Mesendoderm (in vitro differentiated cells): ENCODE data around the gene IRX5.
A peak's percentile ranks its signal among the peaks of the same experiment; 100 is the strongest.

ENCODE experiments used
- DNase-seq: peaks from one replicate; pipeline ENCODE4 v3.0.0; 2013
- H2AK5ac ChIP-seq: 2 replicates; pipeline ENCODE4 v1.6.1; 2013; ENCODE audit warnings: low read length, inconsistent platforms
- H2BK120ac ChIP-seq: 2 replicates; pipeline ENCODE4 v1.6.1; 2013; ENCODE audit warnings: low read depth, mild to moderate bottlenecking, low read length, moderate library complexity, mixed read lengths
- H2BK15ac ChIP-seq: replicated peaks from 2 replicates; pipeline ENCODE4 v1.6.1; 2013; ENCODE audit warnings: low read depth, mild to moderate bottlenecking, moderate library complexity
- H2BK5ac ChIP-seq: 2 replicates; pipeline ENCODE4 v1.6.1; 2013; ENCODE audit warnings: low read length, inconsistent platforms
- H3K18ac ChIP-seq: 2 replicates; pipeline ENCODE4 v1.6.1; 2013; ENCODE audit warnings: mild to moderate bottlenecking, low read length, mixed read lengths
- H3K23ac ChIP-seq: one replicate; pipeline ENCODE4 v1.6.1; 2013; ENCODE audit warnings: low read length
- H3K27ac ChIP-seq: 2 replicates; pipeline ENCODE4 v1.5.1; 2013; ENCODE audit warnings: low read depth, mild to moderate bottlenecking, inconsistent platforms, low read length, moderate library complexity
- H3K27me3 ChIP-seq: 2 replicates; pipeline ENCODE4 v1.6.1; 2013; ENCODE audit warnings: low read length, control low read depth, mild to moderate bottlenecking, inconsistent platforms; ENCODE audit not compliant: insufficient read depth, poor library complexity
- H3K36me3 ChIP-seq: 2 replicates; pipeline ENCODE4 v1.6.1; 2013; ENCODE audit warnings: low read length, inconsistent platforms; ENCODE audit not compliant: control insufficient read depth, insufficient read depth
- H3K4ac ChIP-seq: one replicate; pipeline ENCODE4 v1.6.1; 2013; ENCODE audit warnings: low read depth, mild to moderate bottlenecking, low read length, moderate library complexity
- H3K4me1 ChIP-seq: 2 replicates; pipeline ENCODE4 v1.6.1; 2013; ENCODE audit warnings: low read depth, low read length, inconsistent platforms; ENCODE audit not compliant: control insufficient read depth
- H3K4me2 ChIP-seq: 2 replicates; pipeline ENCODE4 v1.6.1; 2013; ENCODE audit warnings: low read length
- H3K4me3 ChIP-seq: 2 replicates; pipeline ENCODE4 v1.5.1; 2013; ENCODE audit warnings: mild to moderate bottlenecking, low read length
- H3K56ac ChIP-seq: one replicate; pipeline ENCODE4 v1.6.1; 2013; ENCODE audit warnings: low read length
- H3K79me1 ChIP-seq: 2 replicates; pipeline ENCODE4 v1.6.1; 2013; ENCODE audit warnings: low read length, inconsistent platforms
- H3K79me2 ChIP-seq: 2 replicates; pipeline ENCODE4 v1.6.1; 2013; ENCODE audit warnings: mild to moderate bottlenecking, low read length; ENCODE audit not compliant: control insufficient read depth, insufficient read depth
- H3K9ac ChIP-seq: 2 replicates; pipeline ENCODE4 v1.6.1; 2013; ENCODE audit warnings: low read length, inconsistent platforms
- H4K5ac ChIP-seq: one replicate; pipeline ENCODE4 v1.6.1; 2013; ENCODE audit warnings: low read length
- H4K8ac ChIP-seq: one replicate; pipeline ENCODE4 v1.6.1; 2013; ENCODE audit warnings: low read depth, mild to moderate bottlenecking, control low read depth, low read length, moderate library complexity
- WGBS: extraction: QIAGEN DNeasy Blood & Tissue Kit; methylation state at CpG from one replicate; pipeline ENCODE4 v1.1.7; 2013; ENCODE audit warnings: low lambda C conversion rate, missing lambda C conversion rate; ENCODE audit not compliant: insufficient coverage; ENCODE audit errors: extremely low coverage; 5-methylcytosine and 5-hydroxymethylcytosine counted together

Gene IRX5

DNA sequence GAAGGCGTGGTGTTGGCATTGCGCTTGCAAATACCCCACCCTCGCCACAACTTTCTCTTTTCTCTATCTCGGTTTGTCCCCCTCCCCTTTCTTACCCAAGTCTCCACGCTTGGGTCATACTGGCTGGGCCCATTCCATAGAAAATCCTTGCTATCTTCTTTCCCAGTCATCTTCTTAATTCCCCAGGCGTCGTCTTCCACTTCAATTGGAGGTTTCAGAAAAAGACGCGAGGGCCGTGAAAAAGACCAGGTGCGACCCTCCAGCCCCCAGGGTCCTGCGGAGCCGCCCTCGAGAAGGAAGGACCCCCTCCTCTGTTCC is 8.3 kb downstream of the IRX5 start:
- Histone ChIP-seq H3K4me3 (no peak overlapping the region), H2BK5ac (no peak overlapping the region), H3K9ac (no peak overlapping the region), H3K4me2 (peak overlapping the region; percentile 0), H3K36me3 (no peaks in the 10 kb centered on the region), H2BK120ac (no peak overlapping the region), H3K18ac (no peak overlapping the region), H3K27ac (no peak overlapping the region), H2AK5ac (no peak overlapping the region), H4K8ac (no peak overlapping the region), H3K27me3 (peaks cover 63% of the 10 kb centered on the region), H3K56ac (no peak overlapping the region), H3K79me2 (no peaks in the 10 kb centered on the region), H2BK15ac (no peak overlapping the region), H3K4me1 (no peaks in the 10 kb centered on the region), H4K5ac (no peak overlapping the region), H3K23ac (peak overlapping the region; percentile 30), H3K4ac (no peak overlapping the region), H3K79me1 (no peaks in the 10 kb centered on the region)
- DNase-seq: peak; percentile 18
- no CpG with 5 or more reads among the region's 14 CpGs for WGBS

DNA sequence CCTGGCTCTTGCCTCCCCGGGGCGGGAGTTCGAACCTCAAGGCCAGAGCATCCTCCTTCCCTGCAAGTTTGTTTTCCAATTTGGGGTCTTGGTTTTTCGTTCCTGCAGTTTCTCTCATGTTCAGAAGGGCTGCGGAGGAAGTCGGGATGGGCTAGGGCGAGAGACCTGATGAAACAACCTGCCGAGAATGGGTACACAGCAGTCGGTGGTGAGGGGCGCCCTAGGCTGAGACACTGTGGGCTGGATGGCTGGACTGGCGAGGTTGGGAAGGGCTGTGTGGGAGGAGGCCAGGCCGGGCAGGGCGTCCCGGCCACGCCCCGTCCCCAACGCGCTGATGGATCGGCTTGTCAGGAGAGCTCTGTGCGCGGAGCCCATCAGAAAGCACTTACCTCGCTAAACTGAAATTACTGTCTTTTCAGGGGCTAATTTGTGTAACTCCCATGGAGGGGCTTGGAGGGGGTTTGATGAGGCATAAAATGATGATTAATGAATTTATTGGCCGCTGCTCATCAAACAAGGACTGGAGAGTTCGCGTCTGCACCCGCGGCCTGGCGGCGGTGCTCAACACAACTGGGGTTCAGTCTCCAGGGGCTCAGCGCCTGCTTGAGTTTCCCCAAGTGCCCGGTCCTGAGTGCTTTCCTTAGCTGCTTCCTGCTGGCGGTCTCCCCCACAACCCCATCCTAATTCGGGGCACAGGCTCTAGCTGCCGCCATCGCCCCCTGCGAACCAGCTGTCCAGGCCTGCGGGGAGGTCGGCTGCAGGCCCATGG is 9.0 kb downstream of the IRX5 start:
- Histone ChIP-seq H3K56ac (no peak overlapping the region), H3K27me3 (peaks cover 58% of the 10 kb centered on the region), H4K5ac (no peak overlapping the region), H3K23ac (no peak overlapping the region), H2AK5ac (no peak overlapping the region), H3K9ac (no peak overlapping the region), H3K4ac (no peak overlapping the region), H3K27ac (no peak overlapping the region), H3K79me1 (no peaks in the 10 kb centered on the region), H4K8ac (no peak overlapping the region), H2BK5ac (no peak overlapping the region), H3K36me3 (no peaks in the 10 kb centered on the region), H2BK15ac (no peak overlapping the region), H3K4me3 (no peak overlapping the region), H2BK120ac (no peak overlapping the region), H3K4me1 (no peaks in the 10 kb centered on the region), H3K18ac (no peak overlapping the region), H3K79me2 (no peaks in the 10 kb centered on the region), H3K4me2 (no peak overlapping the region)
- no CpG with 5 or more reads among the region's 38 CpGs for WGBS
- peak; percentile 33 for DNase-seq

- H3K27me3 ChIP-seq: peaks cover 54% of the 10 kb centered on the region
- no peak overlapping the region for H3K23ac ChIP-seq
- H3K27ac ChIP-seq: no peak overlapping the region
- H2BK120ac ChIP-seq: no peak overlapping the region
- no peaks in the 10 kb centered on the region for H3K36me3 ChIP-seq
- no peak overlapping the region for H2BK15ac ChIP-seq
- no peak overlapping the region for H3K56ac ChIP-seq
- no peak overlapping the region for H4K8ac ChIP-seq
- no peaks in the 10 kb centered on the region for H3K4me1 ChIP-seq
- H4K5ac ChIP-seq: no peak overlapping the region
- no peak overlapping the region for H3K4ac ChIP-seq
- no peak overlapping the region for H2AK5ac ChIP-seq
- no peak overlapping the region for H3K18ac ChIP-seq
- no peak for DNase-seq
- no peak overlapping the region for H3K9ac ChIP-seq
- no peak overlapping the region for H2BK5ac ChIP-seq
- no CpG with 5 or more reads among the region's 4 CpGs for whole genome bisulfite sequencing
- no peak overlapping the region for H3K4me3 ChIP-seq
- H3K4me2 ChIP-seq: no peak overlapping the region
- H3K79me1 ChIP-seq: no peaks in the 10 kb centered on the region
- no peaks in the 10 kb centered on the region for H3K79me2 ChIP-seq
Observed at GRCh38 chr16:54940279-54940604, 9.6 kb downstream of the IRX5 start.

DNA sequence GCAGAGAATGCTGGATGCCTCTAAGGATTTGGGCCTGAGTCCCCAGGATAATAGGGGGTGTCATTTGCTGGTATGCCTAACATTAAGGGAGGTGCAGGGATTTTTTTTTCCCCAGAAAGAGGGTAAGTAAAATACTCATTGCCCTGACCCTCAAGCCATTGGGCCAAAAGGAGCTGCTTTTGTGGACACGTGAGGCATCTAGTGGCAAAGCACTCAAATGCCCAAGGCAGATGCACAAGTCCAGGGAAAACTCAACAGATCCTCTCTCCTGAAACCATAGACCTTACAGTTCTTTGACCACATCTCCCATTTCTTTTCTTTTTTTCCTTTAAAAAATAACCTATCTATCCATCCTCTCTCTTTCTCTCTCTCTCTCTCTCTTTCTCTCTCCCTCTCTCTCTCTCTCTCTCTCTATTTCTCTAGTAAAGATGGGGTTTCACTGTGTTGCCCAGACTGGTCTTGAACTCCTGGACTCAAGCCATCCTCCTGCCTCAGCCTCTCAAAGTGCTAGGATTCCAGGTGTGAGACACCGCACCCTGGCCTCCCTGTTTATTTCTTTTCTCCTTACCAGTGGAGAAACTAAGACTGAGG is 11.8 kb downstream of the IRX5 start:
- Histone ChIP-seq H3K4me1 (no peaks in the 10 kb centered on the region), H3K9ac (no peak overlapping the region), H2BK120ac (no peak overlapping the region), H3K79me2 (no peaks in the 10 kb centered on the region), H2AK5ac (no peak overlapping the region), H3K23ac (no peak overlapping the region), H3K56ac (no peak overlapping the region), H4K5ac (no peak overlapping the region), H3K27me3 (peaks cover 39% of the 10 kb centered on the region), H3K4me3 (no peak overlapping the region), H3K27ac (no peak overlapping the region), H3K79me1 (no peaks in the 10 kb centered on the region), H3K36me3 (no peaks in the 10 kb centered on the region), H2BK5ac (no peak overlapping the region), H3K4ac (no peak overlapping the region), H3K18ac (no peak overlapping the region), H2BK15ac (no peak overlapping the region), H3K4me2 (no peak overlapping the region), H4K8ac (no peak overlapping the region)
- WGBS: no CpG with 5 or more reads among the region's 2 CpGs
- no peak for DNase-seq

DNA sequence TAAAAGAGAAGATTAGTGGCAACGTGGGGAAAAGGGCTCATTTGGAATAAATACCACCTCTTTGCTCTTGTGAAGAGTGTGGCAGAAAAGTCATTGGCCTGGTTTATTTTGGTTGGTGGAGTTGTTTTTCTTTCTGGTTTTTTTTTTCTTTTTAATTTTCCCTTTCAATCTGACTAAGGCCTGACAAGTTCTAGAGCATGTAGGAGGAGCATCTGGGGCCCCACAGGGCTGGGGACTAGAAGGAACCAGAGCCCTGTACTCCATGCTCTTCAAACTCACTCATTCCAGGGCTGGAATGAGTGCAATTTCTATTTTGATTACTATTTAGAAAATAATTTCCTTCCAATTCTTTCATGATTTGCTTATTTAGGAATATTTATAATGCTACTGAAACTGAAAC is 13.3 kb downstream of the IRX5 start:
- no CpG with 5 or more reads among the region's 1 CpG for WGBS

DNA sequence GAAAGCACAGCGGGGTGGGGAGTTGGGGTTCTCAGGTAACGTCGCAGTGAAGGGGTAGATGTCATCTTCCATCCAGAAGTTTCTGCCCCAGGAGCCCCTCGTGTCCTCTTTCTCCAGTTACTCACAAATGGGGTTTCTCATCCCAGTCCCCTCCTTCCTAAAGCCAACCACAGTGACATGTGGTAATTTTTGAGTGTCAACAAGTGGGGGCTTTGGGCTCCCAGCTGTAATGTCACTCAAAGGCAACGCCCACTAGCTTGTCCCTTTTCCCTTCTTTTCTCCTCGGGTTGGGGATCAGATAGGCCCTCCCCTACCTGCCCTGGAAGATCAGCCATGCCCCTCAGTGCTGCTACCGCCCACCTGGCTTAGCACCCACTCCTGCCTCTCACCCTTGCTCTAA is 14.4 kb downstream of the IRX5 start:
- no peak overlapping the region for H3K4me2 ChIP-seq
- no peak overlapping the region for H2AK5ac ChIP-seq
- no peak overlapping the region for H2BK120ac ChIP-seq
- H3K36me3 ChIP-seq: no peaks in the 10 kb centered on the region
- no peak overlapping the region for H3K4ac ChIP-seq
- H3K56ac ChIP-seq: no peak overlapping the region
- no peak overlapping the region for H3K18ac ChIP-seq
- H3K4me3 ChIP-seq: no peak overlapping the region
- no peak overlapping the region for H2BK15ac ChIP-seq
- H3K27ac ChIP-seq: no peak overlapping the region
- WGBS: no CpG with 5 or more reads among the region's 7 CpGs
- no peak overlapping the region for H2BK5ac ChIP-seq
- no peak for DNase-seq
- H4K8ac ChIP-seq: no peak overlapping the region
- no peak overlapping the region for H3K9ac ChIP-seq
- H3K23ac ChIP-seq: no peak overlapping the region
- peaks cover 14% of the 10 kb centered on the region for H3K27me3 ChIP-seq
- H3K79me2 ChIP-seq: no peaks in the 10 kb centered on the region
- no peak overlapping the region for H4K5ac ChIP-seq
- no peaks in the 10 kb centered on the region for H3K4me1 ChIP-seq
- H3K79me1 ChIP-seq: no peaks in the 10 kb centered on the region

More for the DNA sequence above, 13.3 kb downstream of the IRX5 start:
- H3K4me1 ChIP-seq: no peaks in the 10 kb centered on the region
- no peak overlapping the region for H3K56ac ChIP-seq
- H3K27me3 ChIP-seq: peaks cover 23% of the 10 kb centered on the region
- no peak overlapping the region for H3K4me2 ChIP-seq
- no peaks in the 10 kb centered on the region for H3K79me2 ChIP-seq
- H3K27ac ChIP-seq: no peak overlapping the region
- no peak overlapping the region for H4K8ac ChIP-seq
- no peak overlapping the region for H3K4ac ChIP-seq
- no peak overlapping the region for H3K23ac ChIP-seq
- no peaks in the 10 kb centered on the region for H3K36me3 ChIP-seq
- H2BK5ac ChIP-seq: no peak overlapping the region
- no peak overlapping the region for H2AK5ac ChIP-seq
- no peak overlapping the region for H2BK15ac ChIP-seq
- H2BK120ac ChIP-seq: no peak overlapping the region
- no peak overlapping the region for H3K9ac ChIP-seq
- no peaks in the 10 kb centered on the region for H3K79me1 ChIP-seq
- H3K18ac ChIP-seq: no peak overlapping the region
- H3K4me3 ChIP-seq: no peak overlapping the region
- H4K5ac ChIP-seq: no peak overlapping the region
- no peak for DNase-seq
